PC-3 (cell line): ENCODE results near the gene ADIG. TPM values are rescaled to one million over a fixed set of nuclear protein-coding genes. Genes with fewer than 3 reads are reported as not detected.

Experiments used
- ATAC-seq: fragments of 200-7000 bp; cut with Tn5 transposase; 2 replicates; pipeline ENCODE4 v1.9.1; 2020; ENCODE audit warnings: mild to moderate bottlenecking, moderate library complexity
- BruUV-seq: library from RNA; stranded (reverse); fragments of 400-500 nt; replicated peaks from 2 replicates; lab custom pipeline; 2021; lab: Mats Ljungman, UMichigan
- CTCF ChIA-PET: fragments of 300-600 bp; sonication (Branson Sonifier 250); formaldehyde crosslinking; loops from one replicate; lab custom pipeline; 2022; ENCODE audit warnings: antibody characterized with exemption; lab: Charles Lee
- POLR2A ChIA-PET: fragments of 300-600 bp; sonication (Branson Sonifier 250); formaldehyde crosslinking; loops from one replicate; lab custom pipeline; 2022; ENCODE audit warnings: antibody characterized with exemption; ENCODE audit not compliant: unreplicated experiment; lab: Charles Lee
- DNase-seq: peaks from one replicate; pipeline ENCODE4 v3.0.0-alpha.2; 2015
- H2AFZ ChIP-seq: fragments of 300-600 bp; sonication (generic); 2 replicates; pipeline ENCODE4 v1.6.0; 2016; ENCODE audit warnings: antibody characterized with exemption, low read length
- H3F3A ChIP-seq: fragments of 300-600 bp; sonication (generic); one replicate; pipeline ENCODE4 v1.6.0; 2017; ENCODE audit warnings: antibody characterized with exemption, low read length, control low read depth, mild to moderate bottlenecking; ENCODE audit not compliant: unreplicated experiment
- H3K27ac ChIP-seq: fragments of 300-600 bp; sonication (generic); 2 replicates; pipeline ENCODE4 v1.5.1; 2016; ENCODE audit warnings: mild to moderate bottlenecking, low read length
- H3K27me3 ChIP-seq: fragments of 300-600 bp; sonication (generic); 2 replicates; pipeline ENCODE4 v1.6.1; 2016; ENCODE audit warnings: low read length, mixed read lengths
- H3K36me3 ChIP-seq: fragments of 300-600 bp; sonication (generic); 2 replicates; pipeline ENCODE4 v1.6.1; 2016; ENCODE audit warnings: low read depth, mixed run types, low read length, mixed read lengths
- H3K4me1 ChIP-seq: fragments of 300-600 bp; sonication (generic); 2 replicates; pipeline ENCODE4 v1.5.1; 2016; ENCODE audit warnings: low read length; ENCODE audit not compliant: insufficient read depth
- H3K4me2 ChIP-seq: fragments of 300-600 bp; sonication (generic); 2 replicates; pipeline ENCODE4 v1.6.0; 2016; ENCODE audit warnings: low read length
- H3K4me3 ChIP-seq: fragments of 300-600 bp; sonication (generic); 2 replicates; pipeline ENCODE4 v1.5.1; 2016; ENCODE audit warnings: mild to moderate bottlenecking, low read length, mixed read lengths
- H3K79me2 ChIP-seq: fragments of 300-600 bp; sonication (generic); 2 replicates; pipeline ENCODE4 v1.6.1; 2017; ENCODE audit warnings: low read length, mixed read lengths
- H3K9ac ChIP-seq: fragments of 300-600 bp; sonication (generic); 2 replicates; pipeline ENCODE4 v1.6.0; 2016; ENCODE audit warnings: mild to moderate bottlenecking, low read length
- H3K9me2 ChIP-seq: fragments of 300-600 bp; sonication (generic); replicated peaks from 2 replicates; pipeline ENCODE4 v1.6.1; 2016; ENCODE audit warnings: mixed run types, low read length, mixed read lengths
- H3K9me3 ChIP-seq: fragments of 300-600 bp; sonication (generic); 2 replicates; pipeline ENCODE4 v1.6.1; 2016; ENCODE audit warnings: low read length, mixed read lengths
- H4K20me1 ChIP-seq: fragments of 300-600 bp; sonication (generic); 2 replicates; pipeline ENCODE4 v1.6.1; 2016; ENCODE audit warnings: low read length, mixed read lengths
- CTCF ChIP-seq: fragments of 300-600 bp; sonication (generic); conservative IDR thresholded peaks from 2 replicates; pipeline ENCODE4 v1.5.1; 2017; ENCODE audit warnings: antibody characterized with exemption, low read depth, mild to moderate bottlenecking, low read length
- EZH2 ChIP-seq: fragments of 300-600 bp; sonication (generic); IDR thresholded peaks from one replicate; pipeline ENCODE4 v1.6.1; 2017; ENCODE audit warnings: antibody characterized with exemption, mild to moderate bottlenecking, low read length; ENCODE audit not compliant: unreplicated experiment
- EZH2phosphoT487 ChIP-seq: fragments of 300-600 bp; sonication (generic); IDR thresholded peaks from 2 replicates; pipeline ENCODE4 v1.6.1; 2018; ENCODE audit warnings: mild to moderate bottlenecking, antibody characterized with exemption, low read length, borderline replicate concordance
- intact Hi-C: fragments of 100-400 bp; cut with micrococcal nuclease; formaldehyde crosslinking; loops from 2 replicates; pipeline ENCODE4 v1.9.0; 2023
- total RNA-seq: library from RNA; depleted of rRNA; stranded (reverse); fragments of >200 nt; gene quantifications from 2 replicates; pipeline ENCODE4 v1.2.3, GENCODE V29; 2014

ADIG gene
- total RNA-seq, 1 experiment from 2014 or later = not detected

- H3K4me3 ChIP-seq = no peak overlapping the region
- H3K27ac ChIP-seq = no peak overlapping the region
- no peaks in the 10 kb centered on the region for H3F3A ChIP-seq
- no peaks in the 10 kb centered on the region for H3K27me3 ChIP-seq
- no peaks in the 10 kb centered on the region for H4K20me1 ChIP-seq
- no peak overlapping the region for H2AFZ ChIP-seq
- no peaks in the 10 kb centered on the region for H3K9me3 ChIP-seq
- ChIA-PET POLR2A (no interaction called here), CTCF (no interaction called here)
- no peaks in the 10 kb centered on the region for H3K4me1 ChIP-seq
- DNase-seq (no peak), ATAC-seq (no peak)
- H3K4me2 ChIP-seq = no peak overlapping the region
- H3K9ac ChIP-seq = no peak overlapping the region
- no peak for TF ChIP-seq CTCF
- TF ChIP-seq EZH2 = no peak
- no peak for TF ChIP-seq EZH2phosphoT487
- peaks cover 25% of the 10 kb centered on the region; the same call in 1 of the 2 replicates for H3K36me3 ChIP-seq
- H3K9me2 ChIP-seq = no peaks in the 10 kb centered on the region
- intact Hi-C loops = no loop called here
- no peaks in the 10 kb centered on the region for H3K79me2 ChIP-seq
- no TSS peak for BruUV-seq
Observed at GRCh38 chr20:38563802-38564431, 17.1 kb upstream of the ADIG start.

GRCh38 chr20:38564680-38565079 lies 16.3 kb upstream of the ADIG start:
- H3K79me2 ChIP-seq = no peaks in the 10 kb centered on the region
- H3K9me2 ChIP-seq = no peaks in the 10 kb centered on the region
- H3K4me3 ChIP-seq = no peak overlapping the region
- no peak for TF ChIP-seq EZH2phosphoT487
- no peak overlapping the region for H3K27ac ChIP-seq
- no peaks in the 10 kb centered on the region for H3K9me3 ChIP-seq
- ChIA-PET POLR2A (no interaction called here), CTCF (no interaction called here)
- BruUV-seq = no TSS peak
- H3K4me2 ChIP-seq = no peak overlapping the region
- no peaks in the 10 kb centered on the region for H3K27me3 ChIP-seq
- peaks cover 21% of the 10 kb centered on the region; the same call in 1 of the 2 replicates for H3K36me3 ChIP-seq
- ATAC-seq (no peak), DNase-seq (no peak)
- H3K9ac ChIP-seq = no peak overlapping the region
- H2AFZ ChIP-seq = no peak overlapping the region
- no peaks in the 10 kb centered on the region for H3K4me1 ChIP-seq
- intact Hi-C loops = no loop called here
- H3F3A ChIP-seq = no peaks in the 10 kb centered on the region
- H4K20me1 ChIP-seq = no peaks in the 10 kb centered on the region

GRCh38 chr20:38566036-38566598 lies 14.9 kb upstream of the ADIG start:
- CTCF ChIA-PET = no interaction called here
- Histone ChIP-seq H2AFZ (no peak overlapping the region), H3K4me3 (no peak overlapping the region), H4K20me1 (no peaks in the 10 kb centered on the region), H3K4me2 (no peak overlapping the region), H3F3A (no peaks in the 10 kb centered on the region), H3K36me3 (peaks cover 25% of the 10 kb centered on the region), H3K27me3 (no peaks in the 10 kb centered on the region), H3K27ac (no peak overlapping the region), H3K9me2 (no peaks in the 10 kb centered on the region), H3K79me2 (no peaks in the 10 kb centered on the region), H3K9ac (no peak overlapping the region), H3K9me3 (no peaks in the 10 kb centered on the region), H3K4me1 (no peaks in the 10 kb centered on the region)
- no peak for ATAC-seq
- TF ChIP-seq CTCF (no peak), EZH2 (no peak), EZH2phosphoT487 (no peak)
- no peak for DNase-seq
- BruUV-seq = no TSS peak
- intact Hi-C loops = no loop called here
- POLR2A ChIA-PET = no interaction called here
